HL-60 (cell line): ENCODE results near the gene FREM3.

Experiments used
- TF ChIP-seq, protein P1 (sequence below): IDR thresholded peaks from one replicate; pipeline ENCODE4 v1.5.1; 2011; ENCODE audit warnings: low read length, control low read depth, inconsistent platforms; ENCODE audit not compliant: insufficient read depth
- TF ChIP-seq, protein P2 (sequence below): IDR thresholded peaks from 2 replicates; pipeline ENCODE4 v1.6.1; 2012; ENCODE audit warnings: low read depth; ENCODE audit not compliant: insufficient replicate concordance

DNA sequence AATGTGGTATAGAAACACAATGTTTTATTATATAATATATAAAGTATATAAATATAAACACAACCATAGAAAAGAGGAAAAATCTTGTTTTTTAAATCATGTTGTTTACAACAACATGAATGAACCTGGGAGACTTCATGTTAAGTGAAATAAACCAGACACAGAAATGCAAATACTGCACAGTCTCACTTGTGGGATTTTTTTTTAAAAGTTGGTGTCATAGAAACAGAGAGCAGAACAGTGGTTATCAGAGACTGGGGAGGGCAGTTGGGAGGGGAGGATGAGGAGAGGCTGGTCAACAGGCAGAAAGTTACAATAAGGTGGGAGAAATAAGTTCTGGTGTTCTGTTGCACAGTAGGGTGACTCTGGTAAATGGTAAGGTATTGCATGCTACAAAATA is 57.1 kb downstream of the FREM3 start:
- TF ChIP-seq, protein P1, sequence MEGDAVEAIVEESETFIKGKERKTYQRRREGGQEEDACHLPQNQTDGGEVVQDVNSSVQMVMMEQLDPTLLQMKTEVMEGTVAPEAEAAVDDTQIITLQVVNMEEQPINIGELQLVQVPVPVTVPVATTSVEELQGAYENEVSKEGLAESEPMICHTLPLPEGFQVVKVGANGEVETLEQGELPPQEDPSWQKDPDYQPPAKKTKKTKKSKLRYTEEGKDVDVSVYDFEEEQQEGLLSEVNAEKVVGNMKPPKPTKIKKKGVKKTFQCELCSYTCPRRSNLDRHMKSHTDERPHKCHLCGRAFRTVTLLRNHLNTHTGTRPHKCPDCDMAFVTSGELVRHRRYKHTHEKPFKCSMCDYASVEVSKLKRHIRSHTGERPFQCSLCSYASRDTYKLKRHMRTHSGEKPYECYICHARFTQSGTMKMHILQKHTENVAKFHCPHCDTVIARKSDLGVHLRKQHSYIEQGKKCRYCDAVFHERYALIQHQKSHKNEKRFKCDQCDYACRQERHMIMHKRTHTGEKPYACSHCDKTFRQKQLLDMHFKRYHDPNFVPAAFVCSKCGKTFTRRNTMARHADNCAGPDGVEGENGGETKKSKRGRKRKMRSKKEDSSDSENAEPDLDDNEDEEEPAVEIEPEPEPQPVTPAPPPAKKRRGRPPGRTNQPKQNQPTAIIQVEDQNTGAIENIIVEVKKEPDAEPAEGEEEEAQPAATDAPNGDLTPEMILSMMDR: no peak
- TF ChIP-seq, protein P2, sequence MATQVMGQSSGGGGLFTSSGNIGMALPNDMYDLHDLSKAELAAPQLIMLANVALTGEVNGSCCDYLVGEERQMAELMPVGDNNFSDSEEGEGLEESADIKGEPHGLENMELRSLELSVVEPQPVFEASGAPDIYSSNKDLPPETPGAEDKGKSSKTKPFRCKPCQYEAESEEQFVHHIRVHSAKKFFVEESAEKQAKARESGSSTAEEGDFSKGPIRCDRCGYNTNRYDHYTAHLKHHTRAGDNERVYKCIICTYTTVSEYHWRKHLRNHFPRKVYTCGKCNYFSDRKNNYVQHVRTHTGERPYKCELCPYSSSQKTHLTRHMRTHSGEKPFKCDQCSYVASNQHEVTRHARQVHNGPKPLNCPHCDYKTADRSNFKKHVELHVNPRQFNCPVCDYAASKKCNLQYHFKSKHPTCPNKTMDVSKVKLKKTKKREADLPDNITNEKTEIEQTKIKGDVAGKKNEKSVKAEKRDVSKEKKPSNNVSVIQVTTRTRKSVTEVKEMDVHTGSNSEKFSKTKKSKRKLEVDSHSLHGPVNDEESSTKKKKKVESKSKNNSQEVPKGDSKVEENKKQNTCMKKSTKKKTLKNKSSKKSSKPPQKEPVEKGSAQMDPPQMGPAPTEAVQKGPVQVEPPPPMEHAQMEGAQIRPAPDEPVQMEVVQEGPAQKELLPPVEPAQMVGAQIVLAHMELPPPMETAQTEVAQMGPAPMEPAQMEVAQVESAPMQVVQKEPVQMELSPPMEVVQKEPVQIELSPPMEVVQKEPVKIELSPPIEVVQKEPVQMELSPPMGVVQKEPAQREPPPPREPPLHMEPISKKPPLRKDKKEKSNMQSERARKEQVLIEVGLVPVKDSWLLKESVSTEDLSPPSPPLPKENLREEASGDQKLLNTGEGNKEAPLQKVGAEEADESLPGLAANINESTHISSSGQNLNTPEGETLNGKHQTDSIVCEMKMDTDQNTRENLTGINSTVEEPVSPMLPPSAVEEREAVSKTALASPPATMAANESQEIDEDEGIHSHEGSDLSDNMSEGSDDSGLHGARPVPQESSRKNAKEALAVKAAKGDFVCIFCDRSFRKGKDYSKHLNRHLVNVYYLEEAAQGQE: no peak
